Activated CD8-positive, alpha-beta T cell treated with anti-CD3 and anti-CD28 coated beads for 36 hours (primary cell): ENCODE results near the gene CCL27. TPM values are rescaled to one million over a fixed set of nuclear protein-coding genes. Genes with fewer than 3 reads are reported as not detected.
A peak's percentile ranks its signal among the peaks of the same experiment; 100 is the strongest.

Experiments used
- ATAC-seq: fragments of 200-7000 bp; cut with Tn5 transposase; one replicate; pipeline ENCODE4 v1.10.0; 2021; ENCODE audit warnings: mild to moderate bottlenecking, moderate library complexity
- CTCF ChIA-PET: fragments of 350-600 bp; sonication (Branson Sonifier 250); formaldehyde crosslinking; loops from one replicate; lab custom pipeline; 2021; ENCODE audit warnings: antibody characterized with exemption; lab: Charles Lee
- POLR2A ChIA-PET: fragments of 350-600 bp; sonication (Branson Sonifier 250); formaldehyde crosslinking; loops from one replicate; lab custom pipeline; 2021; ENCODE audit warnings: antibody characterized with exemption; lab: Charles Lee
- DNase-seq: peaks from one replicate; pipeline ENCODE4 v3.0.0-alpha.2; 2020
- H3K27ac Mint-ChIP-seq: one replicate; pipeline ENCODE4 v1.8.0; 2021; ENCODE audit warnings: mild to moderate bottlenecking, mixed read lengths
- H3K27me3 Mint-ChIP-seq: one replicate; pipeline ENCODE4 v1.8.0; 2021; ENCODE audit warnings: mixed read lengths
- H3K36me3 Mint-ChIP-seq: one replicate; pipeline ENCODE4 v1.8.0; 2021; ENCODE audit warnings: low read depth, mixed read lengths
- H3K4me1 Mint-ChIP-seq: one replicate; pipeline ENCODE4 v1.8.0; 2021; ENCODE audit warnings: low read depth, mixed read lengths
- H3K4me3 Mint-ChIP-seq: one replicate; pipeline ENCODE4 v1.8.0; 2021; ENCODE audit warnings: mild to moderate bottlenecking, moderate library complexity, mixed read lengths
- H3K9me3 Mint-ChIP-seq: one replicate; pipeline ENCODE4 v1.8.0; 2021; ENCODE audit warnings: mixed read lengths
- CTCF ChIP-seq: fragments of 200-600 bp; IDR thresholded peaks from one replicate; pipeline ENCODE4 v1.8.0; 2022; ENCODE audit warnings: antibody characterized with exemption, mild to moderate bottlenecking
- intact Hi-C: fragments of 100-400 bp; cut with micrococcal nuclease; formaldehyde crosslinking; loops from one replicate; pipeline ENCODE4 v1.10.0; 2022
- total RNA-seq, 2 experiments: library from RNA; stranded (reverse); gene quantifications; one replicate each; pipeline ENCODE4 v1.2.3, GENCODE V29; 2021

The CCL27 gene
- total RNA-seq, 2 experiments from 2014 or later, result 0.43 TPM; not detected in 1

- Mint-ChIP-seq H3K36me3 (peaks cover 23% of the 10 kb centered on the region), H3K9me3 (no peaks in the 10 kb centered on the region), H3K4me1 (peaks cover 36% of the 10 kb centered on the region), H3K4me3 (peak within 1 kb of the TSS; percentile 94), H3K27ac (peak within 1 kb of the TSS; percentile 90), H3K27me3 (no peaks in the 10 kb centered on the region)
- TF ChIP-seq CTCF, result no peak
- ATAC-seq, result peak; percentile 95
- CTCF ChIA-PET, result interaction anchor here (0.6 to 8.4 kb wide), 17 partner anchors 9 to 262 kb away, joined by 3 to 142 read pairs (median 4); partner anchors contain the start of genes ARID3C, CCL27, DCTN3 and GALT
- DNase-seq, result peak; percentile 92
- POLR2A ChIA-PET, result interaction anchor here (0.8 to 7.3 kb wide), 16 partner anchors 8 to 460 kb away, joined by 3 to 63 read pairs (median 5); partner anchors contain the start of genes DCTN3, GALT, IL11RA and RPP25L
- intact Hi-C loops, result no loop called here
These were observed 24.9 kb downstream of the CCL27 start, which contains the start of gene SIGMAR1 for GRCh38 chr9:34637356-34638137. TSS of gene SIGMAR1 (minus strand) at chr9:34637787. CDS start at chr9:34637697, 90 bp downstream.

GRCh38 chr9:34636791-34637355 lies 25.6 kb downstream of the CCL27 start:
- ChIA-PET CTCF (interaction anchor here (1.0 to 8.4 kb wide), 10 partner anchors 8 to 260 kb away, joined by 3 to 142 read pairs (median 10); partner anchors contain the start of genes ARID3C, DCTN3, GALT and MYORG), POLR2A (interaction anchor here (1.0 to 7.3 kb wide), 12 partner anchors 7 to 129 kb away, joined by 3 to 63 read pairs (median 5); partner anchors contain the start of genes DCTN3, GALT and RPP25L)
- intact Hi-C loops, result no loop called here
- peaks cover 36% of the 10 kb centered on the region for H3K4me1 Mint-ChIP-seq
- peak overlapping the region; percentile 90 for H3K27ac Mint-ChIP-seq
- H3K36me3 Mint-ChIP-seq, result peaks cover 23% of the 10 kb centered on the region
- peak overlapping the region; percentile 94 for H3K4me3 Mint-ChIP-seq
- TF ChIP-seq CTCF, result no peak
- DNase-seq (peak; percentile 37), ATAC-seq (peak; percentile 4)
- no peaks in the 10 kb centered on the region for H3K9me3 Mint-ChIP-seq
- no peaks in the 10 kb centered on the region for H3K27me3 Mint-ChIP-seq

- Mint-ChIP-seq H3K4me3 (peak overlapping the region; percentile 94), H3K27me3 (peaks cover under 1% of the 10 kb centered on the region), H3K27ac (no peak overlapping the region), H3K36me3 (peaks cover 23% of the 10 kb centered on the region), H3K4me1 (peaks cover 35% of the 10 kb centered on the region), H3K9me3 (no peaks in the 10 kb centered on the region)
- DNase-seq (no peak), ATAC-seq (no peak)
- TF ChIP-seq CTCF, result no peak
- ChIA-PET CTCF (interaction anchor here (1.0 to 8.4 kb wide), 6 partner anchors 11 to 66 kb away, joined by 6 to 142 read pairs (median 86); partner anchors contain the start of genes DCTN3, GALT and RPP25L), POLR2A (interaction anchor here (0.8 to 7.3 kb wide), 7 partner anchors 10 to 1309 kb away, joined by 4 to 63 read pairs (median 28); partner anchors contain the start of genes DCTN3, GALT and RPP25L)
- intact Hi-C loops, result loop anchor here (2.0 kb wide), 1 partner anchor 23 kb away; the partner anchor contains the start of gene RPP25L
These were observed 26.9 kb downstream of the CCL27 start for GRCh38 chr9:34635556-34635955.

GRCh38 chr9:34634551-34635248 lies 27.8 kb downstream of the CCL27 start:
- DNase-seq (no peak), ATAC-seq (no peak)
- Mint-ChIP-seq H3K36me3 (peaks cover 23% of the 10 kb centered on the region), H3K27me3 (peaks cover 6% of the 10 kb centered on the region), H3K4me3 (no peak overlapping the region), H3K27ac (no peak overlapping the region), H3K9me3 (no peaks in the 10 kb centered on the region), H3K4me1 (peaks cover 35% of the 10 kb centered on the region)
- ChIA-PET CTCF (interaction anchor here (0.8 to 8.4 kb wide), 23 partner anchors 12 to 460 kb away, joined by 3 to 142 read pairs (median 4); partner anchors contain the start of genes CCL27, CNTFR, DCTN3 and GALT), POLR2A (interaction anchor here (1.4 to 7.3 kb wide), 5 partner anchors 13 to 30 kb away, joined by 5 to 63 read pairs (median 35); partner anchors contain the start of genes DCTN3, GALT and RPP25L)
- no peak for TF ChIP-seq CTCF
- intact Hi-C loops, result loop anchor here (2.0 kb wide), 1 partner anchor 22 kb away; the partner anchor contains the start of gene RPP25L
